Prostate gland (tissue), 2 donors: ENCODE measurements around the gene FAM237A. TPM values are rescaled to one million over a fixed set of nuclear protein-coding genes. Genes with fewer than 3 reads are reported as not detected.
A peak's percentile ranks its signal among the peaks of the same experiment; 100 is the strongest.

Source experiments
- DNase-seq: peaks from one replicate; pipeline ENCODE4 v3.0.0-alpha.2; 2019; ENCODE audit warnings: low spot score
- H3K27ac ChIP-seq, 2 donors: fragments of 200-600 bp; sonication (generic); 2 replicates each; pipeline ENCODE4 v1.5.1; 2017 to 2019
- H3K27me3 ChIP-seq: fragments of 200-600 bp; sonication (generic); replicated peaks from 2 replicates; pipeline ENCODE4 v1.5.1; 2019; ENCODE audit not compliant: insufficient read depth
- H3K36me3 ChIP-seq, 2 donors: fragments of 200-600 bp; sonication (generic); 1 replicate in 1 of 2; 2 replicates in 1 of 2; pipeline versions ENCODE4 v1.5.1 to v1.8.1; 2017 to 2019
- H3K4me1 ChIP-seq: fragments of 200-600 bp; sonication (generic); replicated peaks from 2 replicates; pipeline ENCODE4 v1.5.1; 2019
- H3K4me3 ChIP-seq, 2 donors: fragments of 200-600 bp; sonication (generic); 2 replicates each; pipeline ENCODE4 v1.5.1; 2017 to 2019
- H3K9me3 ChIP-seq: fragments of 200-600 bp; sonication (generic); 2 replicates; pipeline ENCODE4 v1.5.1; 2017
- POLR2A ChIP-seq: fragments of 450-650 bp; IDR thresholded peaks from one replicate; pipeline ENCODE4 v1.6.1; 2016; ENCODE audit warnings: antibody characterized with exemption, mild to moderate bottlenecking
- POLR2AphosphoS5 ChIP-seq: sonication (generic); formaldehyde crosslinking; IDR thresholded peaks from one replicate; pipeline ENCODE4 v1.6.1; 2017; ENCODE audit warnings: antibody characterized with exemption
- WGBS: methylation state at CpG from one replicate; pipeline ENCODE4 v1.1.5; 2018; 5-methylcytosine and 5-hydroxymethylcytosine counted together
- intact Hi-C: fragments of 100-400 bp; cut with DNase I; formaldehyde crosslinking; loops from one replicate; pipeline ENCODE4 v1.14.2; 2022
- total RNA-seq, 2 donors: library from RNA; depleted of rRNA; stranded (reverse); fragments of >200 nt; gene quantifications; one replicate each; pipeline ENCODE4 v1.1.0, GENCODE V29; 2016
- TF ChIP-seq, protein P1 (sequence below), 4 experiments: fragments of 200-600 bp in 2 of 4; fragments of 450-650 bp in 2 of 4; sonication (generic) in 2 of 4; IDR thresholded peaks; 1 replicate in 3 of 4; 2 replicates in 1 of 4; pipeline ENCODE4 v1.5.1; 2016 to 2019; ENCODE audit warnings: antibody characterized with exemption in 4 of 4, mild to moderate bottlenecking in 2 of 4, moderate library complexity in 2 of 4

Gene FAM237A
- total RNA-seq, 2 donors from 2014 or later: not detected

DNA sequence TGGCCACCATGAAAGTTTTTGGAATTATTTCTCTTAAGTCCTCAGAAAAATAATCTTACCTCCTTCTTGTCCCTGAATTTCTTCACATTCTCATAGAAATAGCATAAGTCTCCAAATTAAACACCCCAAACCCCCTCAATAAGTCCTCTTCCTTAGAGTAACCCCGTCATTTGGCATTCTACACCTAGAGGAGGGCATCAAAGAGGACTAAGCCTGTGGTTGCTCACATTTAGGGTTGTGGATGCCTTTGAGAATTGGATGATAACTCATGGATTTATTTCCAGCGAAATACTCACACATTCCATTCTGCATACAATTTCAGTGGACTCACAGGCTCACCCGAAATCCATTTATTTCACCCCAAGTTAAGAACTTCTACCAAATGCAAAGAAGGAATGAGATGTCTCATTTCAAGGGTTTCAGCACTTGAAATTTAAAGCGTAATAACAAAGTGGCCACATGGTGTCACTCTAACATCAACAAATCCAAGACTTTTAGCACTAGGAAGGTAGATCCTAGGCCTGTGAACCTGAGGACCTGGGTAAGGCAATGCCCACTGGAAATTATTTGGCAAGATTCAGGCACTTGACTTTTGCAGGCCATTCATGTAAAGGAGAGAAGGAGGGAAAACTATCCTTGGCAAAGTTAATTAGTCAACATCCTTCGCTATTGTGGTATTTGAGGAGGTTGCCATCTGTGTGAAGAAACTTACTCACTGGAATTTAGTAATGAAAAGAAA lies 51.3 kb downstream of the FAM237A start:
- H3K27ac ChIP-seq: no peak overlapping the region
- peak; percentile 46 for DNase-seq
- H3K4me1 ChIP-seq: no peaks in the 10 kb centered on the region
- intact Hi-C loops: loop anchor here (2.0 to 10.0 kb wide), 3 partner anchors 89 to 784 kb away; no protein-coding TSS in a partner anchor
- H3K9me3 ChIP-seq: no peaks in the 10 kb centered on the region
- no peaks in the 10 kb centered on the region for H3K36me3 ChIP-seq
- WGBS: 38% methylated on average over 5 of the region's 5 CpGs
- H3K27me3 ChIP-seq: no peaks in the 10 kb centered on the region
- TF ChIP-seq, protein P1, sequence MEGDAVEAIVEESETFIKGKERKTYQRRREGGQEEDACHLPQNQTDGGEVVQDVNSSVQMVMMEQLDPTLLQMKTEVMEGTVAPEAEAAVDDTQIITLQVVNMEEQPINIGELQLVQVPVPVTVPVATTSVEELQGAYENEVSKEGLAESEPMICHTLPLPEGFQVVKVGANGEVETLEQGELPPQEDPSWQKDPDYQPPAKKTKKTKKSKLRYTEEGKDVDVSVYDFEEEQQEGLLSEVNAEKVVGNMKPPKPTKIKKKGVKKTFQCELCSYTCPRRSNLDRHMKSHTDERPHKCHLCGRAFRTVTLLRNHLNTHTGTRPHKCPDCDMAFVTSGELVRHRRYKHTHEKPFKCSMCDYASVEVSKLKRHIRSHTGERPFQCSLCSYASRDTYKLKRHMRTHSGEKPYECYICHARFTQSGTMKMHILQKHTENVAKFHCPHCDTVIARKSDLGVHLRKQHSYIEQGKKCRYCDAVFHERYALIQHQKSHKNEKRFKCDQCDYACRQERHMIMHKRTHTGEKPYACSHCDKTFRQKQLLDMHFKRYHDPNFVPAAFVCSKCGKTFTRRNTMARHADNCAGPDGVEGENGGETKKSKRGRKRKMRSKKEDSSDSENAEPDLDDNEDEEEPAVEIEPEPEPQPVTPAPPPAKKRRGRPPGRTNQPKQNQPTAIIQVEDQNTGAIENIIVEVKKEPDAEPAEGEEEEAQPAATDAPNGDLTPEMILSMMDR (IDR thresholded peaks at IDR 0.05): peak; percentile 8 to 67 (median 62)
- no peak for TF ChIP-seq POLR2AphosphoS5
- H3K4me3 ChIP-seq: no peak overlapping the region

DNA sequence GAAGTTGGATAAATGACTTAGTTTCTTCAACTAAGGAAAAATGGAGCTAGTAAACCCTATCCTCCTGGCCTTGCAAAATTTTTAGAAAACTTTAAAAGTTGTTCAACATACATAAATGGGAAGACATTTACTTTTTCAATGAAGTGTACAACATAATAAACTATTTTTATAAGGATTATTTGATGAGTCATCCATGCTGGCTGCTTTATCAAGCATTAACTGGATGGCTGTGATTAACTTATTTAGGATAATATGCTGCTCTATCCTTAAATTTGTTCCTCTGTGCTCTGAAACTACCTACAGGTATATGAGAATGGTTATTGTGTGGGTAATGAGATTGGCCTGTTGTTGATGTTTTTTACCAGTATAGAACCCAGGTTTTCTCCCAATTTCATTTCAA lies 54.6 kb downstream of the FAM237A start:
- Histone ChIP-seq H3K27me3 (no peaks in the 10 kb centered on the region), H3K36me3 (no peaks in the 10 kb centered on the region), H3K4me1 (no peaks in the 10 kb centered on the region), H3K9me3 (no peaks in the 10 kb centered on the region), H3K4me3 (no peak overlapping the region), H3K27ac (no peak overlapping the region)
- intact Hi-C loops: loop anchor here (10.0 kb wide), 1 partner anchor 288 kb away; no protein-coding TSS in a partner anchor
- TF ChIP-seq POLR2A (no peak), POLR2AphosphoS5 (no peak)
- TF ChIP-seq, protein P1 (IDR thresholded peaks at IDR 0.05): no peak
- DNase-seq: no peak

DNA sequence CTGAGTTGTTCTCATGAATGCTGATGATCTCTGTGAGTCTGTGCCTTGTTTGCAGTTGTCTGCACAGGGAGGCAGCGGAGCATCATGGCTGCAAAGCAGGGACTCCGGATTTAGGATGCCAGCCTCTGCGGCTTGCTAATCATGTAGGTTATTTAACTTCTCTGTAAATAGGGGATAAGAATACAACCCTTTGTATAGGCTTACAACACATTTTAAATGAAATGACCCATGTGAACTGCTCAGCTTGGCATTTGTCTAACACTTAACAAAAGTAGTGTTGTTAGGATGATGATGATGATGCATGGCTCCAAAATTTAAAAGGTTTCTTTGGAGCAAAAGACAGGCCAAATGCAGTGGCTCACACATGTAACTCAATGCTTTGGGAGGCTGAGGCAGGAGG lies 56.5 kb downstream of the FAM237A start:
- whole genome bisulfite sequencing: 57% methylated on average over 3 of the region's 3 CpGs
- no peak overlapping the region for H3K27ac ChIP-seq
- no peak for DNase-seq
- no peaks in the 10 kb centered on the region for H3K9me3 ChIP-seq
- no peaks in the 10 kb centered on the region for H3K36me3 ChIP-seq
- no peak for TF ChIP-seq POLR2AphosphoS5
- TF ChIP-seq, protein P1 (IDR thresholded peaks at IDR 0.05): no peak
- TF ChIP-seq POLR2A: no peak
- no peaks in the 10 kb centered on the region for H3K27me3 ChIP-seq
- H3K4me3 ChIP-seq: no peak overlapping the region
- intact Hi-C loops: loop anchor here (10.0 kb wide), 1 partner anchor 286 kb away; no protein-coding TSS in a partner anchor
- H3K4me1 ChIP-seq: no peaks in the 10 kb centered on the region

Other genes with a start within 250 kb of the FAM237A start
- 10 to 100 TPM in 1 of 2 donors, 1 to 10 TPM in 1; 1.3 to 10.7 TPM for gene ADAM23, start 199.0 kb upstream of the FAM237A start, total RNA-seq
- gene DYTN, start 75.9 kb downstream of the FAM237A start, total RNA-seq: not detected
- gene MDH1B, start 122.8 kb downstream of the FAM237A start, total RNA-seq: 1 to 10 TPM in 1 of 2 donors, under 1 TPM in 1; 0.82 to 6.2 TPM
- gene FASTKD2, start 123.1 kb downstream of the FAM237A start, total RNA-seq: 10 to 100 TPM; 19.5 to 21.4 TPM